ENCODE results near the gene DAND5.

Gene DAND5

DNA sequence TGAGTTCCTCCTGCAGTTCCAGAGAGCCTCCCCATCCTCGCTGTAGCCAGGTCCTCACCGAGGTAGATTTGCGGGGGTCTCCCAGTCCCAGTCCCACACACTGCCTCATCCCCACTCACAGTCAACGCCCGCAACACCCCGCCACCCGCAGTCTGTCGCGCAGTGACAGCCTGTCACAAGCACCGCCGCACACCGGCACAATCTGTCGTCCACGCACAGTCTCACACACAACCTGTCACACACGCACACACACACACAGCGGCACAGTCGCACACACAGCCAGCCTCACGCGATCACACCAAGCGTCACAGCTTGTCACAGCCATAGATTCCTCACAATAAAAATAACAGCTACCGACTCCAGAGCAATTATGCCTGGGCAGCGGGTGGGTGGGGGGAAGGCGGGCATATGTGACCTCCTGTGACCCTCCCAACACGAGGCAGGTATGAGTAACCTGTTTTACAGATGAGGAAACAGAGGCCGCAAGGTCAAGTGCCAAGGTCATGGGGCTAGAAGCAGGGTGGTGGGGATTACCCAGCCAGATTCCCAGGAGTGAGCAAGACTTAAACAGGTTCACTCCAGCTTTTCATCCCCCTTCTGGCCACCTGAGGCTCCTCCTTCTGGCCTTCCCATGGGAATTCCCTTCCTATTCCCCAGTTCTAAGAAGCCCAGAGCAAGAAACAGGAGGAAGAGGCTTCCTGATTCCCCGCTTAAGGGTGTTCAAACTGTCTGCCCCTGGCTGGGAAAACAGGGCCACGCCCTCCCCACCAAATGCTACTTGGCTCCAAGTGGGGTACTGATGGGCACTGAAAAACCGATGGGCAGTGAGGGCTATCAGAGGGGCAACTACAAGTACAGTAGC, 39.8 kb downstream of the DAND5 start:
- DNase-seq (ENCODE audit: low read depth): peak; percentile 36

GRCh38 chr19:13010038-13010991, 40.9 kb downstream of the DAND5 start:
- no peak for TF ChIP-seq CTCF (conservative IDR thresholded peaks at IDR 0.05; ENCODE audit: low read length)
- H3K4me3 ChIP-seq (ENCODE audit: low read length): no peak overlapping the region
- no peak for DNase-seq (ENCODE audit: low read depth)

More for the DNA sequence above, 39.8 kb downstream of the DAND5 start:
- no peak overlapping the region for H3K4me3 ChIP-seq (ENCODE audit: low read length)
- TF ChIP-seq CTCF (conservative IDR thresholded peaks at IDR 0.05; ENCODE audit: low read length): no peak

- no peak for DNase-seq (ENCODE audit: low read depth)
- no peak overlapping the region for H3K4me3 ChIP-seq (ENCODE audit: low read length)
- no peak for TF ChIP-seq CTCF (conservative IDR thresholded peaks at IDR 0.05; ENCODE audit: low read length)
Observed at GRCh38 chr19:13010992-13011652, 41.7 kb downstream of the DAND5 start.

DNA sequence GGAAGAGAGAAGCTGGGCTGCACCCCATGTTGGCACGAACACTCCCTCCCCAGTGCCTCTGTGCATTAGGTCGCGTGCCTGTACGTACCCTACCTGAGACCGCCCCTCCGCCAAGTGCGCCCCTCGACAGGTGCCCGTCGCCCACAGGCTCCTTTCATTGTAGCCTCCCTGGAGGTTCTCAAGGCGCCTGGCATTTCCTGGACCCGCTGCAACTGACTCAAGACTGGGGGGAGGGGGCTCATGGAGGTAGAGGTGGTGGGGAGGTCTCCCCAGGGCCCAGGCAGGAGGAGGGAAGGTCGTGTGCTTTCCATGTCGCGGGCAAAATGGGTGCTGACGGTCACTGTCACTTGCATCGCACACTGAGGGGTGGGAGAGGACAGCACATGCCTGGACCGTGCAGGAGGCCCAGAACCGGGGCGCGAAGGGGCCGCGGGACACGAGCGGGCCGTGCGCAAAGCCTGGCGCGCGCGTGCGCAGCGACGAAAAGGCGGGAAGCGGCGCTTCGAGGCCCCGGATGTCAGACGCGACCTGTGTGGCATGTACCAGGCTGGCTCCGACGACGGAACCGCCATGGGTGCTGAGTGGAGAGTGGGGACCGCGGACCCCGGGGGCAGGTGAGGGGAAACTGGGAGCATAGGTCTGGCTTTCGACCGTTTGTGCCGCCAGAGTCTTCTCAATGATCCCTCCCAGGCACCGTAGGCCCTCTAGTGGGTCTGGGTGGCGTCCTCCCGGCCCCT, 42.4 kb downstream of the DAND5 start:
- H3K4me3 ChIP-seq (ENCODE audit: low read length): no peak overlapping the region; the same call in 1 of the 2 replicates
- no peak for DNase-seq (ENCODE audit: low read depth)
- peak; percentile 12; the same call in 1 of the 2 replicates for TF ChIP-seq CTCF (conservative IDR thresholded peaks at IDR 0.05; ENCODE audit: low read length)

DNA sequence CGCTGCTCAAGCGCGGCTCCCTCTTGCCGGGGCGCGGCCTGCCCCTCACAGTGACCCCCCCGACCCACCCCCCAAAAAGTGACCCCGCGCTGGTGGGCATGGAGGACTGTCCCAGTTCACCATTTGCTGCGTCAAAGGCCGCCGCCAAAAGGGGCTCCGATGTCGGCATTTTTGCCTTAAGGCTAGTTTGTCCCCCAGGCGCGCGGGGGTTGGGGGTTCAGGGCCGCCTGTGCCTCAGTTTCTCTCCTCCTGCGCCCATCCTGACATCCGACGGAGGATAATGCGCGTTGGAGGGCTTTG, 43.0 kb downstream of the DAND5 start:
- H3K4me3 ChIP-seq (ENCODE audit: low read length): peak overlapping the region; percentile 60
- TF ChIP-seq CTCF (conservative IDR thresholded peaks at IDR 0.05; ENCODE audit: low read length): no peak; the same call in 1 of the 2 replicates
- DNase-seq (ENCODE audit: low read depth): no peak

All from AG10803 (cell line).